ENCODE results near the gene ATXN3.

DNA sequence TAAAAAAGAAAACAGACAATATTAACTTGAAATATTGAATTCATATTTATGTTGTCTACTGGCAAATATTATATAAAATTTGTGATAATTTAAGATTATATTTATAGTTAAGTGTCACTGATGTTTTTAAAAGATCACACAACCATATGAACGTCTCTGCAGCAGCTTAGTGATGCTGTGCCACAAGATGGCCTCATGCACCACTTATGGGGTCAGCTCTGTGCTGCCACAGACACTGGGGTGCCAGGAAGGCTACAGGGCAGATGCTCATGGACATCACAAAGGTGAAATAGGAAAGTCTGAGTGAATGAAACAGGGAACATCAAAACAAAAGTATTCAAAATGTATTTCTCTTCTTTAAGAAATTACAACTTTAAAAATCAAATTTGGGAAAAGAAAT, 13.1 kb downstream of the ATXN3 start:
- TF ChIP-seq CTCF (tag by site-specific recombination; IDR thresholded peaks at IDR 0.05) (peak; percentile 37), ZNF184 (tag by site-specific recombination; IDR thresholded peaks at IDR 0.05) (no peak), YY1 (tag by site-specific recombination; IDR thresholded peaks at IDR 0.05) (no peak), ZBTB7A (tag by site-specific recombination; IDR thresholded peaks at IDR 0.05; ENCODE audit: low read depth) (no peak), KLF7 (tag by site-specific recombination; IDR thresholded peaks at IDR 0.05; ENCODE audit: borderline replicate concordance) (no peak), ZNF23 (tag by site-specific recombination; IDR thresholded peaks at IDR 0.05; ENCODE audit: borderline replicate concordance) (no peak), ZNF510 (tag by site-specific recombination; IDR thresholded peaks at IDR 0.05; ENCODE audit: insufficient replicate concordance) (no peak), ZNF701 (tag by site-specific recombination; IDR thresholded peaks at IDR 0.05) (no peak), ZNF768 (tag by site-specific recombination; IDR thresholded peaks at IDR 0.05) (no peak), IKZF3 (tag by site-specific recombination; IDR thresholded peaks at IDR 0.05) (no peak), ZNF146 (tag by site-specific recombination; IDR thresholded peaks at IDR 0.05) (no peak)
- TF ChIP-seq, protein P1, sequence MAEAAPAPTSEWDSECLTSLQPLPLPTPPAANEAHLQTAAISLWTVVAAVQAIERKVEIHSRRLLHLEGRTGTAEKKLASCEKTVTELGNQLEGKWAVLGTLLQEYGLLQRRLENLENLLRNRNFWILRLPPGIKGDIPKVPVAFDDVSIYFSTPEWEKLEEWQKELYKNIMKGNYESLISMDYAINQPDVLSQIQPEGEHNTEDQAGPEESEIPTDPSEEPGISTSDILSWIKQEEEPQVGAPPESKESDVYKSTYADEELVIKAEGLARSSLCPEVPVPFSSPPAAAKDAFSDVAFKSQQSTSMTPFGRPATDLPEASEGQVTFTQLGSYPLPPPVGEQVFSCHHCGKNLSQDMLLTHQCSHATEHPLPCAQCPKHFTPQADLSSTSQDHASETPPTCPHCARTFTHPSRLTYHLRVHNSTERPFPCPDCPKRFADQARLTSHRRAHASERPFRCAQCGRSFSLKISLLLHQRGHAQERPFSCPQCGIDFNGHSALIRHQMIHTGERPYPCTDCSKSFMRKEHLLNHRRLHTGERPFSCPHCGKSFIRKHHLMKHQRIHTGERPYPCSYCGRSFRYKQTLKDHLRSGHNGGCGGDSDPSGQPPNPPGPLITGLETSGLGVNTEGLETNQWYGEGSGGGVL (tag by site-specific recombination; IDR thresholded peaks at IDR 0.05) = no peak
- TF ChIP-seq, protein P2, sequence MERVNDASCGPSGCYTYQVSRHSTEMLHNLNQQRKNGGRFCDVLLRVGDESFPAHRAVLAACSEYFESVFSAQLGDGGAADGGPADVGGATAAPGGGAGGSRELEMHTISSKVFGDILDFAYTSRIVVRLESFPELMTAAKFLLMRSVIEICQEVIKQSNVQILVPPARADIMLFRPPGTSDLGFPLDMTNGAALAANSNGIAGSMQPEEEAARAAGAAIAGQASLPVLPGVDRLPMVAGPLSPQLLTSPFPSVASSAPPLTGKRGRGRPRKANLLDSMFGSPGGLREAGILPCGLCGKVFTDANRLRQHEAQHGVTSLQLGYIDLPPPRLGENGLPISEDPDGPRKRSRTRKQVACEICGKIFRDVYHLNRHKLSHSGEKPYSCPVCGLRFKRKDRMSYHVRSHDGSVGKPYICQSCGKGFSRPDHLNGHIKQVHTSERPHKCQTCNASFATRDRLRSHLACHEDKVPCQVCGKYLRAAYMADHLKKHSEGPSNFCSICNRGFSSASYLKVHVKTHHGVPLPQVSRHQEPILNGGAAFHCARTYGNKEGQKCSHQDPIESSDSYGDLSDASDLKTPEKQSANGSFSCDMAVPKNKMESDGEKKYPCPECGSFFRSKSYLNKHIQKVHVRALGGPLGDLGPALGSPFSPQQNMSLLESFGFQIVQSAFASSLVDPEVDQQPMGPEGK (tag by site-specific recombination; IDR thresholded peaks at IDR 0.05) = no peak
- TF ChIP-seq, protein P3, sequence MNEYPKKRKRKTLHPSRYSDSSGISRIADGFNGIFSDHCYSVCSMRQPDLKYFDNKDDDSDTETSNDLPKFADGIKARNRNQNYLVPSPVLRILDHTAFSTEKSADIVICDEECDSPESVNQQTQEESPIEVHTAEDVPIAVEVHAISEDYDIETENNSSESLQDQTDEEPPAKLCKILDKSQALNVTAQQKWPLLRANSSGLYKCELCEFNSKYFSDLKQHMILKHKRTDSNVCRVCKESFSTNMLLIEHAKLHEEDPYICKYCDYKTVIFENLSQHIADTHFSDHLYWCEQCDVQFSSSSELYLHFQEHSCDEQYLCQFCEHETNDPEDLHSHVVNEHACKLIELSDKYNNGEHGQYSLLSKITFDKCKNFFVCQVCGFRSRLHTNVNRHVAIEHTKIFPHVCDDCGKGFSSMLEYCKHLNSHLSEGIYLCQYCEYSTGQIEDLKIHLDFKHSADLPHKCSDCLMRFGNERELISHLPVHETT (tag by site-specific recombination; IDR thresholded peaks at IDR 0.05) = no peak
